Duodenal mucosa (tissue), 2 donors: ENCODE measurements around the gene CHN1.

Source experiments
- H3K27ac ChIP-seq: one replicate; pipeline ENCODE4 v1.7.0; 2013; ENCODE audit warnings: low read depth, low read length
- H3K27me3 ChIP-seq, 2 donors: one replicate each; pipeline ENCODE4 v1.7.0; 2013; ENCODE audit warnings: low read length in 2 of 2, control low read depth in 1 of 2; ENCODE audit not compliant: insufficient read depth in 2 of 2, control insufficient read depth in 1 of 2
- H3K36me3 ChIP-seq, 2 donors: one replicate each; pipeline ENCODE4 v1.7.0; 2013; ENCODE audit warnings: low read length in 2 of 2, control low read depth in 1 of 2; ENCODE audit not compliant: insufficient read depth in 2 of 2, control insufficient read depth in 1 of 2
- H3K4me1 ChIP-seq, 2 donors: one replicate each; pipeline ENCODE4 v1.7.0; 2013; ENCODE audit warnings: low read length in 2 of 2, control low read depth in 1 of 2; ENCODE audit not compliant: insufficient read depth in 2 of 2, control insufficient read depth in 1 of 2
- H3K4me3 ChIP-seq, 2 donors: one replicate each; pipeline ENCODE4 v1.7.0; 2013; ENCODE audit warnings: low read length in 2 of 2, low read depth in 1 of 2
- H3K9ac ChIP-seq, 2 donors: one replicate each; pipeline ENCODE4 v1.7.0; 2013; ENCODE audit warnings: low read length in 2 of 2, low read depth in 1 of 2
- H3K9me3 ChIP-seq, 2 donors: one replicate each; pipeline ENCODE4 v1.7.0; 2013; ENCODE audit warnings: low read length in 2 of 2, control low read depth in 1 of 2; ENCODE audit not compliant: control insufficient read depth in 1 of 2

The CHN1 gene

GRCh38 chr2:175004980-175005732 lies at the start of gene CHN1:
TSS of gene CHN1 (minus strand) at chr2:175005381. CDS start at chr2:175004912, 469 bp downstream.
- Histone ChIP-seq H3K4me3 (peak within 1 kb of the TSS; percentile 63 to 67), H3K4me1 (peaks cover 0 to 5% of the 10 kb centered on the region in 2 donors), H3K9me3 (no peaks in the 10 kb centered on the region), H3K27me3 (peaks cover 34 to 62% of the 10 kb centered on the region in 2 donors), H3K9ac (peak within 1 kb of the TSS; percentile 25 to 44), H3K27ac (no peak within 1 kb of the TSS), H3K36me3 (no peaks in the 10 kb centered on the region)

GRCh38 chr2:175054340-175054739 lies 49.2 kb upstream of the CHN1 start:
- Histone ChIP-seq H3K4me3 (no peak overlapping the region), H3K27me3 (no peaks in the 10 kb centered on the region), H3K36me3 (peaks cover 0 to 3% of the 10 kb centered on the region in 2 donors), H3K9ac (no peak overlapping the region), H3K9me3 (no peaks in the 10 kb centered on the region), H3K27ac (no peak overlapping the region), H3K4me1 (no peaks in the 10 kb centered on the region)

GRCh38 chr2:175049661-175050060 lies 44.5 kb upstream of the CHN1 start:
- no peak overlapping the region for H3K9ac ChIP-seq
- H3K36me3 ChIP-seq, result no peaks in the 10 kb centered on the region
- no peak overlapping the region for H3K4me3 ChIP-seq
- H3K27ac ChIP-seq, result no peak overlapping the region
- H3K4me1 ChIP-seq, result no peaks in the 10 kb centered on the region
- no peaks in the 10 kb centered on the region for H3K9me3 ChIP-seq
- H3K27me3 ChIP-seq, result no peaks in the 10 kb centered on the region

- H3K9me3 ChIP-seq, result no peaks in the 10 kb centered on the region
- no peaks in the 10 kb centered on the region for H3K4me1 ChIP-seq
- H3K36me3 ChIP-seq, result no peaks in the 10 kb centered on the region
- H3K27me3 ChIP-seq, result no peaks in the 10 kb centered on the region
- H3K27ac ChIP-seq, result no peak overlapping the region
- no peak overlapping the region for H3K9ac ChIP-seq
- no peak overlapping the region for H3K4me3 ChIP-seq
Observed at GRCh38 chr2:175048275-175048674, 43.1 kb upstream of the CHN1 start.

- Histone ChIP-seq H3K9me3 (no peaks in the 10 kb centered on the region), H3K36me3 (no peaks in the 10 kb centered on the region), H3K27me3 (no peaks in the 10 kb centered on the region), H3K4me3 (no peak overlapping the region), H3K9ac (no peak overlapping the region), H3K4me1 (no peaks in the 10 kb centered on the region), H3K27ac (no peak overlapping the region)
Observed at GRCh38 chr2:175039490-175039889, 34.3 kb upstream of the CHN1 start.

- H3K4me1 ChIP-seq, result no peaks in the 10 kb centered on the region
- H3K27ac ChIP-seq, result no peak overlapping the region
- no peak overlapping the region for H3K4me3 ChIP-seq
- H3K9ac ChIP-seq, result no peak overlapping the region
- H3K27me3 ChIP-seq, result no peaks in the 10 kb centered on the region
- no peaks in the 10 kb centered on the region for H3K9me3 ChIP-seq
- H3K36me3 ChIP-seq, result no peaks in the 10 kb centered on the region
Observed at GRCh38 chr2:175039031-175039430, 33.9 kb upstream of the CHN1 start.

GRCh38 chr2:175037941-175038340 lies 32.8 kb upstream of the CHN1 start:
- H3K4me3 ChIP-seq, result no peak overlapping the region
- no peaks in the 10 kb centered on the region for H3K9me3 ChIP-seq
- H3K27ac ChIP-seq, result no peak overlapping the region
- no peaks in the 10 kb centered on the region for H3K27me3 ChIP-seq
- H3K9ac ChIP-seq, result no peak overlapping the region
- no peaks in the 10 kb centered on the region for H3K4me1 ChIP-seq
- H3K36me3 ChIP-seq, result no peaks in the 10 kb centered on the region

- Histone ChIP-seq H3K27me3 (no peaks in the 10 kb centered on the region), H3K27ac (no peak overlapping the region), H3K9ac (no peak overlapping the region), H3K36me3 (no peaks in the 10 kb centered on the region), H3K4me1 (no peaks in the 10 kb centered on the region), H3K4me3 (no peak overlapping the region), H3K9me3 (no peaks in the 10 kb centered on the region)
Observed at GRCh38 chr2:175036582-175037018, 31.4 kb upstream of the CHN1 start.

GRCh38 chr2:175035806-175036205 lies 30.6 kb upstream of the CHN1 start:
- H3K27ac ChIP-seq, result no peak overlapping the region
- no peaks in the 10 kb centered on the region for H3K9me3 ChIP-seq
- no peak overlapping the region for H3K9ac ChIP-seq
- H3K4me1 ChIP-seq, result peaks cover 0 to 2% of the 10 kb centered on the region in 2 donors
- H3K27me3 ChIP-seq, result no peaks in the 10 kb centered on the region
- H3K4me3 ChIP-seq, result no peak overlapping the region
- H3K36me3 ChIP-seq, result no peaks in the 10 kb centered on the region

- Histone ChIP-seq H3K4me3 (no peak overlapping the region), H3K9ac (no peak overlapping the region), H3K27me3 (no peaks in the 10 kb centered on the region), H3K4me1 (peaks cover 0 to 6% of the 10 kb centered on the region in 2 donors), H3K9me3 (no peaks in the 10 kb centered on the region), H3K27ac (no peak overlapping the region), H3K36me3 (no peaks in the 10 kb centered on the region)
Observed at GRCh38 chr2:175034716-175035115, 29.5 kb upstream of the CHN1 start.
